HG02798 (cell line): Measurements from ENCODE around the gene ZNRF3.

Experiments used
- ATAC-seq: cut with Tn5 transposase; IDR thresholded peaks from one replicate; pipeline ENCODE4 v1.9.1; 2021; ENCODE audit warnings: mild to moderate bottlenecking; ENCODE audit not compliant: unreplicated experiment, poor library complexity

ZNRF3 gene

DNA sequence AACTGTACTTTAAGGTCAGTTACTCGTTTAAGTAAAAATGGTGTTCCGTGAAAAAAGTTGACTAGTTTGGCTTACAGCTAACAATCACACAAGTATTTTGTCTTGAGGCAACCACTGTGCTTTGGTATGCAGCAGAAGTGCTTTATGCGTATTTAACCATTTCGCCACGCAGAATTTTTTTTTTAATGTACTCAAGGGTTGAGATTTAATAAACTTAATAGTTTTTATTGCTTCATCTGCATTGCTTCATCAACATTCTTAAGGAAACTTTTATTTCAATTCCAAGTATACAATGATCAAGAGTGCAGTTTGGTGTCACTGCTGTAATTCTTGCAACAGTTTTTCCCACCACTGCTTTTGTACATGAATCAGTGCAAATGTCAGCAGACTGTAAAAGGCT, 66.4 kb downstream of the ZNRF3 start:
- no peak for ATAC-seq

GRCh38 chr22:28950617-28951411, 67.4 kb downstream of the ZNRF3 start:
- ATAC-seq: no peak

- ATAC-seq: no peak
These were observed 68.2 kb downstream of the ZNRF3 start for GRCh38 chr22:28951530-28951929.

DNA sequence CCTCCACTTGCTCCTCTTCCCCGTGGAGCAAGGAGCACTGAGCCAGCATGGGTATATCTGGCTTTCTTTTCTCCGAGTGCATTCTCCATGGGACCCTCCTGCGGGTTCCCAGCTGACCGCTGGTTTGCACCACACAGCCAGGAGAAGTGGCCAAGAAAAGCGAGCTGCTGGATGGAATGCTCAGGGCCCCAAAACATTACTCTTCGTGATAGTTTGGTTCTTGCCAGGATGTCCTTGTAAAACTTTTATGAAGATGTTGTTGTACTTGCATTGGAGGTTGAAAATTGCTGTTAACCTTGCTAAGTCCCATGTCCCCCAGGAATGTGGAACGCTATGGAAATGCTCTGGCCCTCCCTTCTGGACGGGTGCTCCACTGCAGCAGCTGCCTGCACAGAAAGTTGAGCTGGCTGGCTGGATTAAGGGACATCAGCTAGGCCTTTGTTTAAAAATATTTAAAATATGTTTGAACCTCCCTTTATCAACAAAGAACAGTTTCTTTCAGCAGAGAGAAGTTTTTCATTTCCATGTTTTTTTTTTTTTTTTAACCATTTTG, 68.7 kb downstream of the ZNRF3 start:
- no peak for ATAC-seq

DNA sequence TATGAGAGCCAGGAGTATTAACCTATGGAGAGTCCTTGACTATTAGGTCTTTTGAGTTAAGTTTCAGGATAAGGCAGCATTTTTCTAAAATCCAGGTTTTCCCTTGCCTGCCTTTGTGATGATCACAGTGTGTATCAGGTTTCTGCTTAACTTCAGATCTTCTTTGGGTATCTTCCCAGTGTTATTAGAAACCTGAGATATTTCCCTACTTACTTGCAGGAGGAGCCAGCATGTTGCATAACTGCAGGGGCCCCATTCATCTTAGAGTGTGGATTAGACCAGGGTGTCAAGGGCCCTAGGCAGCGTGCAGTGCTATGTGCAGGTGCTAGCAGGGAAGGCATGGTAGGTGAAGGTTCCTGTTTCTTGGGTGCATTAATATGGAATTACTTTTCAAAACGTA, 69.5 kb downstream of the ZNRF3 start:
- no peak for ATAC-seq

- ATAC-seq: no peak
These were observed 70.0 kb downstream of the ZNRF3 start for GRCh38 chr22:28953403-28953802.

GRCh38 chr22:28953976-28954880, 70.9 kb downstream of the ZNRF3 start:
- ATAC-seq: no peak

GRCh38 chr22:28955817-28956216, 72.4 kb downstream of the ZNRF3 start:
- ATAC-seq: no peak

GRCh38 chr22:28956506-28956905, 73.1 kb downstream of the ZNRF3 start:
- no peak for ATAC-seq

DNA sequence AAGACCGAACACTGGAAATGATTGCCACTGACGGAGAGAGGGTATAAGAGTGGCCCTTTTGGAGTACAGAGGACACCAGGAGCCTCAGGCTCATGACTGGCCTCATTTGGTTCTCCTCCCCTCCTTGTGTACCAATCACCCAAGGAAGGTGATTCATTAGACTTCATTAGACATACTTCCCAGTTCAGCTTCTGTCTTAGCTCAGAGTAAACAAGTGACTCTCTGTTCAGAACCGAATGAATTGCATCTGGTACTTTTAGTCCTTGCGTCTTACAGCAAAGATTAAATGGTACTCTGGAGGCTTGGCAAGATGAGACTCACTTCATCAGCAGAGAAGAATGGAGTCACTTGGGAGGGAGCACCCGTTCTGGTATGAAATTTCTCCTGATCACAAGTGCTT, 75.2 kb downstream of the ZNRF3 start:
- no peak for ATAC-seq

DNA sequence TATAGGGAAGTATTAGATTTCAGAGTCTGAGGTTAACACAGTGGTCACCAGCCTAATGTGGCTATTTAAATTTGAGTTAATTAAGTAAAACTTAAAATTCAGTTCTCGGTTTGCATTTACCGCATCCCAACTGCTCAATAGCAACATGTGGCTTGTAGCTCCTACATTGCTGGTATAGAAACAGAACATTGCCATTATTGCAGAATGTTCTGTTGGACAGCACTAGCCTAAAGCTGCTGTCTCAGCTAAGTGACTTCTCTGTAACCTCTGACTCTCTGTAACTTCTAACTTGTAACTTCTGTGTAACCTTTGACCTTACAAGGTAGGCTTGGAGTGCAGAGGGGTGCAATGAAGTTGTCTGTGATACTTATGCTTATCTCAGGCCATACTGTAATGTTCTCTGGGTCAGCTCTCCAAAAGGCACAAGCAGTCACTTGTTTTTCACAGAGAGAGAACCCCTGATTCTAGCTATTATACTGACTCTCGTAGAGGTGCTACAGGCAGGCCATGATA, 78.7 kb downstream of the ZNRF3 start:
- ATAC-seq: no peak

DNA sequence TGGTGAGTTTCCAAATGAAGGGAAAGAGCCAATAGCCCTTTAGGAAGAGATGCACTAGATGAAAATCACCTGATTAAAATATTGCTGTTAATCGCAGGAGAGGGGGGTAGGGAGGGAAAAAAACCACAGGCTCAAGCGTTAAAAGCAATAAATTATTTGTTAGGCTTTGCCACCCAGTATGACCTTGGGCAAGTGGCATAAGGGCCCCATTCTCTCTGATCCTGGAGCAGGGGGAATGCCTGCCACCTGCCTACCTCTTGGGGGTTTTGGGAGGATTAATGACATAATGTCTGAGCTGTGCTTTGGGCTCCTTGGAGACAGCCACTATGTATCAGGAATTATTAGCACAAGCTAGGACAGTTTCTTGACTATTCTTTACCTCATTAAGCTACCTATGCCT, 80.0 kb downstream of the ZNRF3 start:
- ATAC-seq: no peak

DNA sequence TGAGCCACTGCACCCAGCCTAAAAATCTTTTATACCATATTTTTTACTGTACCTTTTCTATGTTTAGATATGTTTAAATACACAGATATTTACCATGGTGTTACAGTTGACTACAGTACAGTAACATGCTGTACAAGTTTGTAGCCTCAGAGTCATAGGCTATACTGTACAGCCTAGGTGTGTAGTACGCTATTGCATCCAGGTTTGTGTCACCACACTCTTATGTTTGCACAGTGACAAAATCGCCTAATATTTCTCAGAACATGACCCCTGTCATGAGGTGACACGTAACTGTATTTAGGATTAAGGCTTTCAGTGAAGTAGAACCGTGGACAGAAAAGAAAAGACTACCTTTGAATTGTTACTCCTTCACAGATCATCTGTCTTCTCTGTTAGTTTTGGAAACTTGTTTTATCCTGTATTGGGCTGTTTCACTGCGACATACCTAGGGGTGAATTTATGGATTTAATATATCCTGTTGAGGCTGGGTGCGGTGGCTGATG, 83.8 kb downstream of the ZNRF3 start:
- ATAC-seq: no peak

DNA sequence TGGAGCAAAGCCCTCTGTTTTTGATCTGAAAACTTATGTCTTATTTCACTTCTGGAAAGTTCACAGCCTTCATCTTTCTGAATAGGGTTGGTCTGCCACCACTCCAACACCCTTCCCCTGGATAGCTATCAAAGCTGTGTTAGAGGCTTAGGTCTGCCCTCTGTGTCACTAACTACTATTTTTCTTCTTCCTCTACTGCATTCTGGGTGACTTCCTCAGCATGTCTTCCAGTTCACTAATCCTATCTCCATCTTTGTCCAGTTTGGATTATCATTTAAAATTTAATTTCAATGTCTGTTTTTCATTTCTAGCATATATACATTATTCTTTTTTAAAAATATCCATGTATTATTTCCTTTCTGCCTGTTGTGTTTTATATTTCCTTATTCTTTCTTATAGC, 84.6 kb downstream of the ZNRF3 start:
- no peak for ATAC-seq

GRCh38 chr22:28969401-28970168, 86.2 kb downstream of the ZNRF3 start:
- ATAC-seq: no peak

GRCh38 chr22:28973352-28973751, 90.0 kb downstream of the ZNRF3 start:
- ATAC-seq: no peak

DNA sequence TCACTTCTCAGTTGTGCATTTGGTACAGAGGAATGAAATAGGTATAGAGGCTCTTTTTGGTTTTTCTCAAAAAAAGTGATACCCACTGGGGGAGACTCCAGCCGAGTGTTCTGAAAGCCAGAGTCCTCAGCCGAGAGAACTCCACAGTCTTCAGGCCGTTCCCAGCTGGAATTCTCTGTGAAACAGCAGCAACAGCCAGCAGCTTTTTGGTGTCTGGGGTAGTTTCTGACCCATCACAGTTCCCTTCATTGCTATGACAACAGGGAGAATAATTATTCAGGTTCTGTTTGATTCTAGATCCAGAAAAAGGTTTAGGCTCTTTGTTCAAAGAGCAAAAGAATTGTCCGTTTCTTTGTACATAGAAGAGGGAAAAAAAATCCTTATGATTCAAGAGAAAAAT, 93.7 kb downstream of the ZNRF3 start:
- ATAC-seq: no peak

GRCh38 chr22:28977481-28977971, 94.2 kb downstream of the ZNRF3 start:
- ATAC-seq: no peak

DNA sequence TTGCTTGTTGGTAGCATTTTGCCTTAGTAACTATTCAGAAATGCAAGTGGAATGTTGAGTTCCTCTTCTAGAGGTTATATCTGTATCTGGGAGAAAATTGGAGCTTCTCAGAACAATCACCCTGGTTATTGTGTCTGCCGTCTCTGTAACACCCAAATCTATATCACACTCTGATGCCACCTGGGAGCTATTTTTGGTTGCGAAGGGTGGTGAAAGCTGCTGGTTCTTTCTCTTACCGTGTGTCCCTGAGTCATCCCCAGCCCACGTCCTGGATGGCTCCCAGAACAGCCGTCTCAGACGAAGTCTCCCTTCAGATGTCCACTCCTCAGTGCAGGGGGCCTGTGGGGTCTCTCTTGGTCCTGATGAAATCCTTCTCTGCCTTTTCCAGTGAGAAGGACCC, 94.8 kb downstream of the ZNRF3 start:
- no peak for ATAC-seq
